Endodermal cell (in vitro differentiated cells): ENCODE measurements around the gene TTC24. TPM values are rescaled to one million over a fixed set of nuclear protein-coding genes. Genes with fewer than 3 reads are reported as not detected.

ENCODE experiments used
- DNase-seq: peaks from one replicate; pipeline ENCODE4 v3.0.0-alpha.2; 2017
- H3K27ac ChIP-seq: 2 replicates; pipeline ENCODE4 v1.5.1; 2013; ENCODE audit warnings: mild to moderate bottlenecking, low read depth, low read length, moderate library complexity
- H3K27me3 ChIP-seq: 2 replicates; pipeline ENCODE4 v1.6.1; 2013; ENCODE audit warnings: mild to moderate bottlenecking, low read length, moderate library complexity; ENCODE audit not compliant: insufficient read depth, control insufficient read depth, poor library complexity, severe bottlenecking
- H3K36me3 ChIP-seq: 2 replicates; pipeline ENCODE4 v1.7.0; 2013; ENCODE audit warnings: mild to moderate bottlenecking, low read length, moderate library complexity; ENCODE audit not compliant: control insufficient read depth, insufficient read depth
- H3K4me1 ChIP-seq: one replicate; pipeline ENCODE4 v1.7.0; 2013; ENCODE audit warnings: low read length; ENCODE audit not compliant: control insufficient read depth, insufficient read depth
- H3K4me3 ChIP-seq: 2 replicates; pipeline ENCODE4 v1.5.1; 2013; ENCODE audit warnings: mild to moderate bottlenecking, low read length, moderate library complexity
- H3K9ac ChIP-seq: 2 replicates; pipeline ENCODE4 v1.6.1; 2013; ENCODE audit warnings: mild to moderate bottlenecking, low read length, moderate library complexity; ENCODE audit not compliant: poor library complexity, severe bottlenecking; ENCODE audit errors: extremely low read depth
- H3K9me3 ChIP-seq: 2 replicates; pipeline ENCODE4 v1.6.1; 2013; ENCODE audit warnings: mild to moderate bottlenecking, low read length, moderate library complexity; ENCODE audit not compliant: control insufficient read depth
- H3K27ac Mint-ChIP-seq: 2 replicates; pipeline ENCODE4 v1.8.0; 2020; ENCODE audit warnings: mixed read lengths
- H3K27me3 Mint-ChIP-seq: 2 replicates; pipeline ENCODE4 v1.8.0; 2021; ENCODE audit warnings: mild to moderate bottlenecking, mixed read lengths; ENCODE audit not compliant: insufficient read depth
- H3K36me3 Mint-ChIP-seq: 2 replicates; pipeline ENCODE4 v1.8.0; 2020; ENCODE audit warnings: low read depth, mixed read lengths
- H3K4me1 Mint-ChIP-seq: 2 replicates; pipeline ENCODE4 v1.8.0; 2020; ENCODE audit warnings: mixed read lengths
- H3K4me3 Mint-ChIP-seq: 2 replicates; pipeline ENCODE4 v1.8.0; 2020; ENCODE audit warnings: mild to moderate bottlenecking, moderate library complexity, mixed read lengths
- H3K9me3 Mint-ChIP-seq: 2 replicates; pipeline ENCODE4 v1.8.0; 2020; ENCODE audit warnings: mild to moderate bottlenecking, mixed read lengths
- WGBS, 2 experiments: methylation state at CpG; one replicate each; pipeline versions ENCODE4 v1.1.5 to v1.1.7; 2013; ENCODE audit warnings: missing lambda C conversion rate in 2 of 2, mixed read lengths in 1 of 2; ENCODE audit not compliant: insufficient coverage in 1 of 2, insufficient read length in 1 of 2; 5-methylcytosine and 5-hydroxymethylcytosine counted together
- total RNA-seq, 2 donors: library from RNA; stranded (reverse); fragmentation: NEBNext Ultra II Directional in 1 of 2; extraction: Animal tissue kit (Norgen Biotek cat#: 25700) in 1 of 2; gene quantifications; 2 replicates in 1 of 2; 3 replicates in 1 of 2; pipeline ENCODE4 v1.2.1, GENCODE V29; 2021
- TF ChIP-seq, protein P1 (sequence below): fragments of 200-600 bp; sonication (generic); conservative IDR thresholded peaks from 2 replicates; pipeline ENCODE4 v1.5.0; 2021; ENCODE audit warnings: antibody characterized with exemption, mild to moderate bottlenecking

TTC24 gene
- total RNA-seq, 2 donors from 2014 or later, result not detected

DNA sequence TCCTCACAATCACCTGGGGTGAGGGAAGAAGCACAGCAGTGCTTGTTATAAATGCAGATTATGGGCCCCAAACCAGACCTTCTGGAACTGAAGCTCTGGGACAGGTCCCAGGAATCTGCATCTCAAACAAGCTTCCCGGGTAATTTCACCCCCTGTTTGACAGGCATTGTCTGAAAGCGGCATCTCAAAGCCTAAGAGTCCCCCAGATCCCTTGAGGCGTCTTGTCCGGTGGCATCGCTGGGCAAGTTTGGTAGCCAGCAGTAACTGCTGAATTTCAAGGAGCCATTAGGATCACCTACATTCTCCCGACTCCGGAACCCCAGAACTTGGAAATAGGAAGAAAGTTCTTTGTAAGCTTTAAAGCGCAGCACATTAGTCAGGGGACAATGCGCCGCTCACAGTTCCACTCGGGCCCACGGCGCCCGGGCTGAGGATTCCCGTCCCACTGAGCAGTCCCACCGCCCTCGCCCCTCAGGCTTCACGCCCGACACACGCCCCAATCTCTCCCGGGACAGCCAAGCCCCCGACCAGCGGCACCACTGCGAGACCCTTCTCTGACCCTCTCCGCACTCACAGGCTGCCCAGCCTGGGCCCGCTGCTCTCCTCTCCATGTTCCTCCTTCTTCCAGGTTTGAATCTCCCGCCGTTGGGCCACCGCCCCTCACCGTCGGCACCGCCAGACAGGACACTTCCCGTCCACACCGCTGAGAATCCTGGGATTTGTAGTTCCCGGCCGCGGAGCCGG, 7.4 kb upstream of the TTC24 start, which contains the start of gene IQGAP3:
IQGAP3 (minus strand) TSS at position 647 of the 744 bp plus-strand sequence; CDS start at position 611, 36 bp downstream.
- H3K27ac Mint-ChIP-seq, result peak within 1 kb of the TSS; percentile 79
- 0 to 1% methylated on average over 21 to 38 of the region's 38 CpGs for WGBS, 2 experiments
- H3K36me3 Mint-ChIP-seq, result peaks cover 11% of the 10 kb centered on the region
- Histone ChIP-seq H3K36me3 (peaks cover 19% of the 10 kb centered on the region), H3K27ac (no peak within 1 kb of the TSS), H3K27me3 (no peaks in the 10 kb centered on the region), H3K4me3 (peak within 1 kb of the TSS; percentile 96), H3K9ac (peak within 1 kb of the TSS; percentile 8), H3K9me3 (no peaks in the 10 kb centered on the region), H3K4me1 (no peaks in the 10 kb centered on the region)
- H3K9me3 Mint-ChIP-seq, result no peaks in the 10 kb centered on the region
- H3K27me3 Mint-ChIP-seq, result peaks cover 5% of the 10 kb centered on the region
- peak within 1 kb of the TSS; percentile 91 for H3K4me3 Mint-ChIP-seq
- TF ChIP-seq, protein P1, sequence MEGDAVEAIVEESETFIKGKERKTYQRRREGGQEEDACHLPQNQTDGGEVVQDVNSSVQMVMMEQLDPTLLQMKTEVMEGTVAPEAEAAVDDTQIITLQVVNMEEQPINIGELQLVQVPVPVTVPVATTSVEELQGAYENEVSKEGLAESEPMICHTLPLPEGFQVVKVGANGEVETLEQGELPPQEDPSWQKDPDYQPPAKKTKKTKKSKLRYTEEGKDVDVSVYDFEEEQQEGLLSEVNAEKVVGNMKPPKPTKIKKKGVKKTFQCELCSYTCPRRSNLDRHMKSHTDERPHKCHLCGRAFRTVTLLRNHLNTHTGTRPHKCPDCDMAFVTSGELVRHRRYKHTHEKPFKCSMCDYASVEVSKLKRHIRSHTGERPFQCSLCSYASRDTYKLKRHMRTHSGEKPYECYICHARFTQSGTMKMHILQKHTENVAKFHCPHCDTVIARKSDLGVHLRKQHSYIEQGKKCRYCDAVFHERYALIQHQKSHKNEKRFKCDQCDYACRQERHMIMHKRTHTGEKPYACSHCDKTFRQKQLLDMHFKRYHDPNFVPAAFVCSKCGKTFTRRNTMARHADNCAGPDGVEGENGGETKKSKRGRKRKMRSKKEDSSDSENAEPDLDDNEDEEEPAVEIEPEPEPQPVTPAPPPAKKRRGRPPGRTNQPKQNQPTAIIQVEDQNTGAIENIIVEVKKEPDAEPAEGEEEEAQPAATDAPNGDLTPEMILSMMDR, result no peak
- DNase-seq, result peak; percentile 97
- H3K4me1 Mint-ChIP-seq, result peaks cover 13% of the 10 kb centered on the region

DNA sequence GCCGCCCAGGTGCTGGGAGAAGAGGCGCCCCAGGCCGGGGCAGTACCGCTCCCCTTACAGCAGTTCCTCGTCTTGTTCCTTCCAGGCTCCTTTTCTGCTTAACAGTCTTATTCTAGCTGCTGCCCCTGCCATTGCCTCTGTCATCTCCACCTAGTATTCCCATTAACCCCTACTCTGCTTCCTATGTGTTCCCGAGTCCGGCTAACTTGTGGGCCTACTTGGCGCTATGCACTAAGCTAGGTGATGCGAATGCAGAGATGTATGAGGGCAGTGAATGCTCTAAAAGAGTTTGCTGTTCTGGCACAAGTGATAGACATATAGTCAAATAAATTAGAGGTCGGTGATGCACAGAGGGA, 6.9 kb upstream of the TTC24 start:
- H3K4me1 Mint-ChIP-seq, result peaks cover 13% of the 10 kb centered on the region
- Histone ChIP-seq H3K9ac (no peak overlapping the region), H3K4me1 (no peaks in the 10 kb centered on the region), H3K27ac (no peak overlapping the region), H3K27me3 (no peaks in the 10 kb centered on the region), H3K36me3 (peaks cover 13% of the 10 kb centered on the region), H3K4me3 (peak overlapping the region; percentile 96), H3K9me3 (no peaks in the 10 kb centered on the region)
- H3K36me3 Mint-ChIP-seq, result peaks cover 11% of the 10 kb centered on the region
- no peak for DNase-seq
- H3K27ac Mint-ChIP-seq, result no peak overlapping the region
- TF ChIP-seq, protein P1, result no peak
- peaks cover 5% of the 10 kb centered on the region for H3K27me3 Mint-ChIP-seq
- no peaks in the 10 kb centered on the region for H3K9me3 Mint-ChIP-seq
- WGBS, 2 experiments, result 39 to 49% methylated on average over 5 to 10 of the region's 10 CpGs
- H3K4me3 Mint-ChIP-seq, result peak overlapping the region; percentile 91

DNA sequence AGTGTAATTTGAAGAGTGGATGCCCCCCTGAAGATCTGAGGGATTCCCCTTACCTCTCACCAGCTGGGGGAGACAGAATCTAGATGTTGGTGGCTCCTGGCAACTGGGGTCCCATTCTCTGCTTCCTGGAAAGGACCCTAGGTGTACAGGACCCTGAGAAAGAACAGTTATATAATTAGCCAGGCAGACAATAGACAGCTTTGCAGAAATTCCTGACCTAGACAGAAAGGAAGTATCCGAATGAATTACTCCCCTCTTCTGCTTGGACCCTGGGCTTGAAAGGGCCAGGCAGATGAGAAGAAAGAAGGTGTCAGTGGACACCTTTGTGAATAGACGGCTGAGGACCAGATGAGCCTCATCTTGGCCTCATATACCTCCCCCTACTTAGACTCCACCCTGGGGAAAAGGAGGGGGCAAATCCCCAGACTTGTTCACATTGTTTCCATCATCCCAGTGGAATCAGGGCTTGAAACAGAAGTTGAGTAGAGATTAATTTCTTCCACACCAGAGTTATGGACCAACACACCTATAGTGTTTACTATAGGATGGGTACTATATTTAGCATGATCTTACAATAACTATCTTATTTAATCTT, 5.4 kb upstream of the TTC24 start:
- Mint-ChIP-seq H3K4me3 (no peak overlapping the region), H3K27ac (no peak overlapping the region), H3K9me3 (no peaks in the 10 kb centered on the region), H3K4me1 (peaks cover 13% of the 10 kb centered on the region), H3K27me3 (peaks cover 5% of the 10 kb centered on the region), H3K36me3 (peaks cover 6% of the 10 kb centered on the region)
- H3K4me3 ChIP-seq, result no peak overlapping the region
- H3K27me3 ChIP-seq, result no peaks in the 10 kb centered on the region
- DNase-seq, result no peak
- WGBS, 2 experiments, result 72% methylated on average over 2 of the region's 2 CpGs; no CpG with 5 or more reads in 1 of the 2 experiments
- H3K27ac ChIP-seq, result no peak overlapping the region
- H3K9ac ChIP-seq, result no peak overlapping the region
- H3K9me3 ChIP-seq, result no peaks in the 10 kb centered on the region
- peaks cover 1% of the 10 kb centered on the region for H3K36me3 ChIP-seq
- TF ChIP-seq, protein P1, result no peak
- H3K4me1 ChIP-seq, result no peaks in the 10 kb centered on the region
